HG03064 (cell line): ENCODE results near the gene ZBTB25.

ENCODE experiments used
- ATAC-seq: cut with Tn5 transposase; IDR thresholded peaks from one replicate; pipeline ENCODE4 v1.9.1; 2021; ENCODE audit warnings: low read depth; ENCODE audit not compliant: unreplicated experiment

The ZBTB25 gene, protein sequence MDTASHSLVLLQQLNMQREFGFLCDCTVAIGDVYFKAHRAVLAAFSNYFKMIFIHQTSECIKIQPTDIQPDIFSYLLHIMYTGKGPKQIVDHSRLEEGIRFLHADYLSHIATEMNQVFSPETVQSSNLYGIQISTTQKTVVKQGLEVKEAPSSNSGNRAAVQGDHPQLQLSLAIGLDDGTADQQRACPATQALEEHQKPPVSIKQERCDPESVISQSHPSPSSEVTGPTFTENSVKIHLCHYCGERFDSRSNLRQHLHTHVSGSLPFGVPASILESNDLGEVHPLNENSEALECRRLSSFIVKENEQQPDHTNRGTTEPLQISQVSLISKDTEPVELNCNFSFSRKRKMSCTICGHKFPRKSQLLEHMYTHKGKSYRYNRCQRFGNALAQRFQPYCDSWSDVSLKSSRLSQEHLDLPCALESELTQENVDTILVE

DNA sequence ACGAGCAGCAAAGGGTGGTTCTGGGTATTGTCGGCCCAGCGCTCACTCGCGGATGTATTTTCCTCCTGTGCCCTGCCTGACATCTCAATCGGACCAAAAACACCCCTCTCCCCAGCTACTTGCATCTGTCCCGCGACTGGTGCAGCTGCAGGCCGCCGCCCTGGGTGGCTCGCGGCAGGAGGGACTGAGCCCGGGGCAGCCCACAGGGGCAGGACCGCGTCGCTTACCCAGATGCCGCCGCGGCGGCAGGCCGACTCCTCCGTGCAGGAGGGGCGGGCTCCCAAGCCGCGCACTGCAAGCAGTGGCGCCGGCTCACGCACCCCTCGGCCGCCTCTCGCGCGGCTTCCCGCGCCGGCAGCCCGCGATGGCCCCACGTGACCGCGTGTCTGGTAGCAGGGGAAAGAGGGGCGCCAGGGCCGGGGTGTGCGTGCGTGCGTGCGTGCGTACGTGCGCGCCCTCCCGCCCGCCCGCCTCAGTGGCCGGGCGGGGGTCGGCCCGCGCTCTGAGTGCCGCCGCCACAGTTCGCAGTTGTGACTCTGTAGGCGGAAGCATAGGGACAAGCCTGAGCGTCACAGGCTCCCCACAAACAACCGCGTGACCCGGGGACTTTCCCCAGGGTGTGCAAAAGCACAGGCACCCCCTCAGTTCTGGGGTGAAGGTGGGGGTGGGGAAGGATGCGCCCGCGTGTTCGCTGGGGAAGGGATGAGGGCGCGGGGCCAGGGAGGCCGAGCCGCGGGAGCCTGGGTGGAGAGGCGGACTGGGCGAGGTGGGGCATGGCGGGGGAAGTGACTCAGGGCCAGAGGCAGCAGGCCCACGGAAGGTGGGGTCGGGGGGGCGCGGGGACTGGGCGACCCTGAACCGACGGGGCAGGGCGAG, at the start of gene ZBTB25:
ZBTB25 (minus strand) TSS at position 405 of the 876 bp plus-strand sequence. CDS start 13,305 bp downstream, outside the sequence.
- peak; percentile 56 for ATAC-seq

GRCh38 chr14:64550621-64551333, 47.1 kb upstream of the ZBTB25 start:
- ATAC-seq, result no peak

- no peak for ATAC-seq
Measured at GRCh38 chr14:64549791-64550620, 46.4 kb upstream of the ZBTB25 start, which contains the start of gene PPP1R36. Gene PPP1R36, plus strand, starts transcription at chr14:64549961. Its CDS starts 37 bp downstream, at chr14:64549998.

DNA sequence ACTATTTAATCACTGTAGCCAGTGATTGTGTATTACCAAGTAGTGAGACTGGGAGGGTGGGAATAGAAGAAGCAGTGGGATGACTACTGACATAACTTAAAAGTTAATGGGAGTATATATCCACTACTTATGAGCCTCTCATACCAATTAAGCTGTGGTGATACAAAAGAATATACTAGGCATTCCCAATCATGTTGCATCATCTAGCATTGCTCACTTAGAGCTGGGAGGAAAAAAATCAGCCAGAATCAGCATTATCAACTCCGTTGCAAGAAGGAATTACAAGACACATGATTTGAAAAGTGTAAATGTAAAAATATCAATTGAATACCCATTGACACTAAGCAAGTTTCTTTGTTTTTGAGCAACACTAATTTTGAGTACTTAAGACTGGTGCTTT, 45.4 kb upstream of the ZBTB25 start:
- no peak for ATAC-seq

DNA sequence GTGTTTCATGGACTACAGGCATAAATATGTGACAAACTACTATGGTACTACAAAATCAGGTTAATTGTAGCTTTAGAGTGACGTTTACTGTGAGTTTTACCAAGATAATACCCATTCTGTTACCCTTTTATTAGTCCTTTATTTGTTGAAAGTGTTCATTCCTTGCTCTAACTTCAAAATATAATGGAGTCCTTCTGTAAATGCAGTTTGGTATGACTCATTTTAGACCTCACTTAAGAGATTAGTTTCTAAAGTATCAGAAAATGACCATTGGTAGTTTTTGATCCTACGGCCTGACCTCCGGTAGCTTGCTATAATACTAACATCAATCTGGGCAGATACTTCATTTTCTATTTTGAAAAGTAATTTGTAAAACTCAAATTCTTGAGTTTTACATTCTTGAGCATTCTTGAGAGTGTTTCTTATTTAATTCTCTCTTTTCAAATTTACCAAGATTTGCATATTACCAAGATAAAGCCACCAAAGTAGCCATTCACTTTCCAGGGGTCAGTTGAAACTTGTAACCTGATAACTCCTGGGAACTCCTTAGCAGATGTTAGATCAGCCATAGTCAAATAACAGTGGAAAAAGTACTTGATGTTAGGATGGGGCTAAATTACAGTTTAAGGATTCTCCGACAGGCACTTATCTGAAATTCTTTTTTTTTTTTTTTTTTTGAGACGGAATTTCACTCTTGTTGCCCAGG, 41.1 kb upstream of the ZBTB25 start:
- ATAC-seq, result no peak

DNA sequence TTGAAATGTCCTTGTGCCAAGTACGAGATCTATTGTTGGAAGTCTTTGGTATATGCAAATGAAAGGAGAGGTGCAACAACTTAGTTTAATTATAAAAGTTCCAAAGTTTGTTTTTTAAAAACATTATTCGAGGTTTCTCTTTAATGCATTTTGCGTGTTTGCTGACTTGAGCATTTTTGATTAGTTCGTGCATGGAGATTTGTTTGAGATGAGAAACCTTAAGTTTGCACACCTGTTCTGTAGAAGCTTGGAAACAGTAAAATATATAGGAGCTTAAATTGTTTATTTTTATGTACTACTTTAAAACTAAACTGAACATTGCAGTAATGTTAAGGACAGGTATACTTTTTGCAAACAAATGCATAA, 39.2 kb upstream of the ZBTB25 start:
- no peak for ATAC-seq

DNA sequence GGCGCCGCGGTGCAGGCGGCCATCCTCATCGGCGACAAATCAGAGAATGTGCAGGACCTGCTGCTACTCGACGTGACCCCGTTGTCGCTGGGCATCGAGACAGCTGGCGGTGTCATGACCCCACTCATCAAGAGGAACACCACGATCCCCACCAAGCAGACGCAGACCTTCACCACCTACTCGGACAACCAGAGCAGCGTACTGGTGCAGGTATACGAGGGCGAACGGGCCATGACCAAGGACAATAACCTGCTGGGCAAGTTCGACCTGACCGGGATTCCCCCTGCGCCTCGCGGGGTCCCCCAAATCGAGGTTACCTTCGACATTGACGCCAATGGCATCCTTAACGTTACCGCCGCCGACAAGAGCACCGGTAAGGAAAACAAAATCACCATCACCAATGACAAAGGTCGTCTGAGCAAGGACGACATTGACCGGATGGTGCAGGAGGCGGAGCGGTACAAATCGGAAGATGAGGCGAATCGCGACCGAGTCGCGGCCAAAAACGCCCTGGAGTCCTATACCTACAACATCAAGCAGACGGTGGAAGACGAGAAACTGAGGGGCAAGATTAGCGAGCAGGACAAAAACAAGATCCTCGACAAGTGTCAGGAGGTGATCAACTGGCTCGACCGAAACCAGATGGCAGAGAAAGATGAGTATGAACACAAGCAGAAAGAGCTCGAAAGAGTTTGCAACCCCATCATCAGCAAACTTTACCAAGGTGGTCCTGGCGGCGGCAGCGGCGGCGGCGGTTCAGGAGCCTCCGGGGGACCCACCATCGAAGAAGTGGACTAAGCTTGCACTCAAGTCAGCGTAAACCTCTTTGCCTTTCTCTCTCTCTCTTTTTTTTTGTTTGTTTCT, 38.6 kb upstream of the ZBTB25 start:
- no peak for ATAC-seq

DNA sequence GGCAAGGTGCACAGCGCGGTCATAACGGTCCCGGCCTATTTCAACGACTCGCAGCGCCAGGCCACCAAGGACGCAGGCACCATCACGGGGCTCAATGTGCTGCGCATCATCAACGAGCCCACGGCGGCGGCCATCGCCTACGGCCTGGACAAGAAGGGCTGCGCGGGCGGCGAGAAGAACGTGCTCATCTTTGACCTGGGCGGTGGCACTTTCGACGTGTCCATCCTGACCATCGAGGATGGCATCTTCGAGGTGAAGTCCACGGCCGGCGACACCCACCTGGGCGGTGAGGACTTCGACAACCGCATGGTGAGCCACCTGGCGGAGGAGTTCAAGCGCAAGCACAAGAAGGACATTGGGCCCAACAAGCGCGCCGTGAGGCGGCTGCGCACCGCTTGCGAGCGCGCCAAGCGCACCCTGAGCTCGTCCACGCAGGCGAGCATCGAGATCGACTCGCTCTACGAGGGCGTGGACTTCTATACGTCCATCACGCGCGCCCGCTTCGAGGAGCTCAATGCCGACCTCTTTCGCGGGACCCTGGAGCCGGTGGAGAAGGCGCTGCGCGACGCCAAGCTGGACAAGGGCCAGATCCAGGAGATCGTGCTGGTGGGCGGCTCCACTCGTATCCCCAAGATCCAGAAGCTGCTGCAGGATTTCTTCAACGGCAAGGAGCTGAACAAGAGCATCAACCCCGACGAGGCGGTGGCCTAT, 37.8 kb upstream of the ZBTB25 start:
- ATAC-seq, result no peak

- ATAC-seq, result peak; percentile 96
Measured at GRCh38 chr14:64540208-64541202, 36.9 kb upstream of the ZBTB25 start, which contains the start of gene HSPA2. Gene HSPA2, plus strand, starts transcription at chr14:64540741. Its CDS starts 109 bp downstream, at chr14:64540850.

DNA sequence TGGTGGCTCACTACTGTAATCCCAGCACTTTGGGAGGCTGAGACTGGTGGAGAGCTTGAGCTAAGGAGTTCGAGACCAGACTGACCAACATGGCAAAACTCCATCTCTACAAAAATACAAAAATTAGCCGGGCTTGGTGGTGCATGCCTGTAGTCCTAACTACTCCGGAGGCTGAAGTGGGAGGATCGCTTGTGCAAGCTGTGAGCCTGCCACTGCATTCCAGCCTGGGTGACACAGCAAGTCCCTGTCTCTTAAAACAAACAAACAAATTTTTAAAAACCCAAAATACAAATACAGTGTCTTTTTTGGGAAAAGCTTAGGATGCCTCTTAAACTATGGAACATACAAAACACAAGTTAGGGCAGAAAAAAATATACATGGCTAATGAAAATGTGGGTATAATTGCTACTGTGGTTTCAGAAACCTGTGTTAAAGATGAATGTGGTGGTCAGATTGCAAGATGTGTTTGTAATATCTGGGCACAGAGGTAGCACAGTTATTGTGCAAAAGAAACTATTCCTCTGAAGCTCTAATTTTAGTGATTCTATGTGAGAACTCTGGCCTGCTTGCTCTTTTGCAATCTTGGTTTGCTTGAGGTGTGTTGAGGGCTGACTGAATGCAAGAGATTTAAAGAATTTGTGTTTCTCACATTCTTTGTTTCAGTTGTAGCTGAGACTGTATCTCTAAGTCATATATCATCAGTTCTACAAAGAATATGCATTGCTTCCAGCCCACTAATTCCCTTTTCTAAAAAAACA, 33.0 kb upstream of the ZBTB25 start:
- ATAC-seq, result no peak

DNA sequence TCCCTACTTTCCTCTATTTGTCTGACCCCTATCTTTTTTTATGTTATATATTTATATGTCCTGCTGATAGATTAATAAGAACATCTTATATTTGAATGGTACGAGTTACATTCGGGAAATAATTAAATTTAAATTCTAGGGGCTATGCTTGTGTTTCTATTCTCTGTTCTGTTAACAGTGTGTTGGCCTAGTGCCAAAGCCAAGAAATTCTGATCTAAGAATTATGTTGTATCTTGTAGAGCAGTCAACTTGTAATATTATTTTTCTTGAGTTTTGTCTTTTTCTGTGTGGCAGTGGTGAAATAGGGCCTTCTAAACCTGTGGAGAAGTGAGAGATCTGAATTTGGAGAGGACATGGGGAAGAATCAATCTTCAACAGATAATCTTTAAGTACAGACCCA, 27.9 kb upstream of the ZBTB25 start:
- ATAC-seq, result no peak

- ATAC-seq, result no peak
Measured at GRCh38 chr14:64525354-64525753, 21.7 kb upstream of the ZBTB25 start.

DNA sequence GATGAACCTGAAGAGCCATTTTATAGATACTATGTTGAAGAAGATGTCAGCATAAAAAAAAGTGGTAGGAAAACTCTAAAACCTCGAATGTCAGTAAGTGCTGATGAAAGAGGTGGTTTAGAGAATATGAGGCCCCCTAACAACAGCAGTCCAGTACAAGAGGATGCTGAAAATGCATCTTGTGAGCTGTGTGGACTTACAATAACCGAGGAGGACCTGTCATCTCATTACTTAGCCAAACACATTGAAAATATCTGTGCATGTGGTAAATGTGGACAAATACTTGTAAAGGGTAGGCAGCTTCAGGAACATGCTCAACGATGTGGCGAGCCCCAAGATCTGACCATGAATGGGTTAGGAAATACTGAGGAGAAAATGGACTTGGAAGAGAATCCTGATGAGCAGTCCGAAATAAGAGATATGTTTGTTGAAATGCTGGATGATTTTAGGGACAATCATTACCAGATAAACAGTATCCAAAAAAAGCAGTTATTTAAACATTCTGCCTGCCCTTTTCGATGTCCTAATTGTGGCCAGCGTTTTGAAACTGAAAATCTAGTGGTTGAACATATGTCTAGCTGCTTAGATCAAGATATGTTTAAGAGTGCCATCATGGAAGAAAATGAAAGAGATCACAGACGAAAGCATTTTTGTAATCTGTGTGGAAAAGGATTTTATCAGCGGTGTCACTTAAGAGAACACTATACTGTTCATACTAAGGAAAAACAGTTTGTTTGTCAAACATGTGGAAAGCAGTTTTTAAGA, 19.1 kb upstream of the ZBTB25 start:
- ATAC-seq, result no peak

GRCh38 chr14:64520699-64521098, 17.1 kb upstream of the ZBTB25 start:
- ATAC-seq, result no peak

GRCh38 chr14:64518229-64518628, 14.6 kb upstream of the ZBTB25 start:
- ATAC-seq, result no peak
